H1 (cell line): ENCODE results near the gene ANKRD11.

Experiments
- CTCF ChIP-seq, 3 experiments: IDR thresholded peaks; 1 replicate in 2 of 3; 2 replicates in 1 of 3; pipeline versions ENCODE4 v1.5.1 to v1.6.1; 2011; ENCODE audit warnings: low read length in 3 of 3, mild to moderate bottlenecking in 3 of 3, inconsistent platforms in 2 of 3, low read depth in 1 of 3, moderate library complexity in 1 of 3; ENCODE audit not compliant: insufficient read depth in 1 of 3; ENCODE audit errors: control extremely low read depth in 1 of 3
- EP300 ChIP-seq, 2 experiments: IDR thresholded peaks; 1 replicate in 1 of 2; 2 replicates in 1 of 2; pipeline ENCODE4 v1.6.1; 2011 to 2012; ENCODE audit warnings: low read depth in 2 of 2, low read length in 2 of 2, mild to moderate bottlenecking in 2 of 2, borderline replicate concordance in 1 of 2, inconsistent platforms in 1 of 2, moderate library complexity in 1 of 2
- HDAC6 ChIP-seq: IDR thresholded peaks from one replicate; pipeline ENCODE4 v1.7.1; 2012; ENCODE audit warnings: low read depth, mild to moderate bottlenecking, inconsistent platforms, low read length, moderate library complexity
- KDM1A ChIP-seq: fragments of 200-600, 300-600 bp; sonication (generic); IDR thresholded peaks from 2 replicates; pipeline ENCODE4 v1.7.1; 2016; ENCODE audit warnings: mild to moderate bottlenecking, low read length, borderline replicate concordance
- POLR2A ChIP-seq, 2 experiments: IDR thresholded peaks; 1 replicate in 1 of 2; 2 replicates in 1 of 2; pipeline ENCODE4 v1.6.1; 2011; ENCODE audit warnings: low read depth in 2 of 2, low read length in 2 of 2, mild to moderate bottlenecking in 2 of 2; ENCODE audit errors: control extremely low read depth in 1 of 2
- POLR2AphosphoS5 ChIP-seq: IDR thresholded peaks from 2 replicates; pipeline ENCODE4 v1.6.1; 2011; ENCODE audit warnings: low read depth, low read length

GRCh38 chr16:89268987-89269735 is 221.2 kb downstream of the ANKRD11 start:
- TF ChIP-seq HDAC6 (no peak), CTCF (IDR thresholded peaks at IDR 0.05; ENCODE audit: control extremely low read depth in 1 of 3, insufficient read depth in 1 of 3, low read depth in 1 of 3, low read length in 3 of 3) (no peak), POLR2AphosphoS5 (no peak), KDM1A (no peak), EP300 (IDR thresholded peaks at IDR 0.05; ENCODE audit: borderline replicate concordance in 1 of 2, low read depth in 2 of 2, low read length in 2 of 2) (no peak), POLR2A (IDR thresholded peaks at IDR 0.05; ENCODE audit: control extremely low read depth in 1 of 2, low read depth in 2 of 2, low read length in 2 of 2) (no peak)
